C4-2B (cell line): Measurements from ENCODE around the gene PNMA1.

ENCODE experiments used
- H3K27ac ChIP-seq: fragments of 450-650 bp; 2 replicates; pipeline ENCODE4 v1.5.1; 2017
- CTCF ChIP-seq: fragments of 450-650 bp; conservative IDR thresholded peaks from 2 replicates; pipeline ENCODE4 v1.5.1; 2017; ENCODE audit warnings: mild to moderate bottlenecking
- ZFX ChIP-seq: fragments of 450-650 bp; IDR thresholded peaks from 2 replicates; pipeline ENCODE4 v1.6.1; 2017

Gene PNMA1

GRCh38 chr14:73739899-73740617 is 25.9 kb upstream of the PNMA1 start:
- H3K27ac ChIP-seq: peak overlapping the region; percentile 58
- TF ChIP-seq ZFX: no peak

- no peak for TF ChIP-seq ZFX
- TF ChIP-seq CTCF: no peak
- peak overlapping the region; percentile 58; the same call in 1 of the 2 replicates for H3K27ac ChIP-seq
These were observed 25.2 kb upstream of the PNMA1 start for GRCh38 chr14:73739174-73739898.

- no peak for TF ChIP-seq CTCF
- TF ChIP-seq ZFX: no peak
- no peak overlapping the region for H3K27ac ChIP-seq
These were observed 24.5 kb upstream of the PNMA1 start for GRCh38 chr14:73738518-73739173.

GRCh38 chr14:73736842-73737241 is 22.7 kb upstream of the PNMA1 start:
- no peak overlapping the region for H3K27ac ChIP-seq
- no peak for TF ChIP-seq CTCF
- TF ChIP-seq ZFX: no peak

- no peak overlapping the region for H3K27ac ChIP-seq
These were observed 17.8 kb upstream of the PNMA1 start for GRCh38 chr14:73732006-73732405.

GRCh38 chr14:73731111-73731510 is 16.9 kb upstream of the PNMA1 start:
- no peak for TF ChIP-seq ZFX
- TF ChIP-seq CTCF: no peak
- H3K27ac ChIP-seq: no peak overlapping the region

More at GRCh38 chr14:73732006-73732405, 17.8 kb upstream of the PNMA1 start:
- no peak for TF ChIP-seq CTCF
- TF ChIP-seq ZFX: no peak

- H3K27ac ChIP-seq: no peak overlapping the region
- TF ChIP-seq CTCF: no peak
These were observed 15.5 kb upstream of the PNMA1 start for GRCh38 chr14:73729556-73730265.
